ENCODE data around the gene GPR39. TPM values are rescaled to one million over a fixed set of nuclear protein-coding genes. Genes with fewer than 3 reads are reported as not detected.

Gene GPR39
- total RNA-seq, 1 experiment from 2014 or later, result 0.50 TPM

- no peak overlapping the region for H4K8ac ChIP-seq (replicated peaks; ENCODE audit: insufficient read length, low read depth, low read length)
- no peak overlapping the region for H3K9ac ChIP-seq (ENCODE audit: extremely low read depth, insufficient read length, low read length)
- no peaks in the 10 kb centered on the region for H4K20me1 ChIP-seq (ENCODE audit: control insufficient read depth, insufficient read depth, insufficient read length)
- no CpG with 5 or more reads among the region's 1 CpG for WGBS (ENCODE audit: extremely low coverage, insufficient read length, low lambda C conversion rate)
- no peak overlapping the region for H3K23ac ChIP-seq (ENCODE audit: insufficient read length, low read depth, low read length)
- no peak overlapping the region for H2AFZ ChIP-seq (ENCODE audit: low read length)
- no peak overlapping the region for H3K14ac ChIP-seq (ENCODE audit: insufficient read depth, low read length)
- no peak overlapping the region for H2BK5ac ChIP-seq (ENCODE audit: insufficient read length, low read length)
- no peak overlapping the region for H4K91ac ChIP-seq (ENCODE audit: insufficient read length, low read depth, low read length)
- H3K27ac ChIP-seq (ENCODE audit: insufficient read length, low read depth, low read length), result no peak overlapping the region
- H3K23me2 ChIP-seq (ENCODE audit: insufficient read length, low read depth, low read length, poor library complexity, severe bottlenecking), result no peaks in the 10 kb centered on the region
- TF ChIP-seq CTCF (conservative IDR thresholded peaks at IDR 0.05), result no peak
- peaks cover 25 to 26% of the 10 kb centered on the region in 2 experiments for H3K9me3 Mint-ChIP-seq
- no peaks in the 10 kb centered on the region for H3K4me1 ChIP-seq (ENCODE audit: insufficient read depth, low read length)
- H3K4me2 ChIP-seq (ENCODE audit: insufficient read depth, insufficient read length, low read length), result no peak overlapping the region
- no peak overlapping the region for H3K56ac ChIP-seq (ENCODE audit: insufficient read length, low read depth, low read length)
- peaks cover 14% of the 10 kb centered on the region for H3K9me3 ChIP-seq (ENCODE audit: control insufficient read depth, low read depth, low read length)
- H3K79me1 ChIP-seq (ENCODE audit: insufficient read depth, low read depth, low read length, poor library complexity, severe bottlenecking), result no peaks in the 10 kb centered on the region
- peaks cover 0 to 25% (median 23%) of the 10 kb centered on the region in 3 experiments; a peak in 6 of 7 replicates for H3K36me3 Mint-ChIP-seq (ENCODE audit: insufficient read depth in 1 of 3, low read depth in 3 of 3)
- H2BK20ac ChIP-seq (ENCODE audit: low read depth, low read length, poor library complexity, severe bottlenecking), result no peak overlapping the region
- H3K27me3 ChIP-seq (ENCODE audit: insufficient read depth, low read length), result no peaks in the 10 kb centered on the region
- no peak overlapping the region for H3K4ac ChIP-seq (ENCODE audit: low read depth, low read length)
- H2AK5ac ChIP-seq (ENCODE audit: insufficient read length, low read length), result no peak overlapping the region
- H3K27me3 Mint-ChIP-seq (ENCODE audit: low read depth), result no peaks in the 10 kb centered on the region; the same call in none of the 2 replicates
- DNase-seq, result no peak
- no peak overlapping the region for H2BK120ac ChIP-seq (ENCODE audit: low read depth, low read length, poor library complexity, severe bottlenecking)
- peaks cover 7 to 13% of the 10 kb centered on the region in 2 experiments for H3K4me1 Mint-ChIP-seq
- H3K27ac Mint-ChIP-seq, result no peak overlapping the region
- H3K79me2 ChIP-seq (ENCODE audit: insufficient read depth, low read length), result no peaks in the 10 kb centered on the region
- H2BK12ac ChIP-seq (ENCODE audit: insufficient read length, low read depth, low read length), result no peak overlapping the region
- H3T11ph ChIP-seq (ENCODE audit: low read length), result no peak overlapping the region
- H2BK15ac ChIP-seq (ENCODE audit: low read depth, low read length), result no peak overlapping the region
- H4K5ac ChIP-seq (ENCODE audit: insufficient read length, low read depth, low read length), result no peak overlapping the region
- H3K4me3 Mint-ChIP-seq, result no peak overlapping the region
- no peak overlapping the region for H3K18ac ChIP-seq (ENCODE audit: insufficient read length, low read depth, low read length)
These were observed 127.5 kb downstream of the GPR39 start for GRCh38 chr2:132544006-132544630.

Measured in H9 (cell line).